Measurements from ENCODE around the gene NELL1.

Gene NELL1

GRCh38 chr11:21537980-21538379 lies 868.6 kb downstream of the NELL1 start:
- in situ Hi-C loops (cut with HindIII; ENCODE audit: low sequenced_read_pairs): no loop called here

- in situ Hi-C loops (cut with HindIII; ENCODE audit: low sequenced_read_pairs): no loop called here
These were observed 871.9 kb downstream of the NELL1 start for GRCh38 chr11:21541187-21541751.

- in situ Hi-C loops (cut with HindIII; ENCODE audit: low sequenced_read_pairs): no loop called here
These were observed 874.5 kb downstream of the NELL1 start for GRCh38 chr11:21543901-21544300.

- in situ Hi-C loops (cut with HindIII; ENCODE audit: low sequenced_read_pairs): no loop called here
These were observed 876.3 kb downstream of the NELL1 start for GRCh38 chr11:21545699-21546098.

GRCh38 chr11:21546703-21547102 lies 877.3 kb downstream of the NELL1 start:
- in situ Hi-C loops (cut with HindIII; ENCODE audit: low sequenced_read_pairs): no loop called here

- in situ Hi-C loops (cut with HindIII; ENCODE audit: low sequenced_read_pairs): no loop called here
These were observed 883.5 kb downstream of the NELL1 start for GRCh38 chr11:21552911-21553310.

- in situ Hi-C loops (cut with HindIII; ENCODE audit: low sequenced_read_pairs): no loop called here
These were observed 884.4 kb downstream of the NELL1 start for GRCh38 chr11:21553795-21554194.

GRCh38 chr11:21554284-21554683 lies 884.9 kb downstream of the NELL1 start:
- in situ Hi-C loops (cut with HindIII; ENCODE audit: low sequenced_read_pairs): no loop called here

- in situ Hi-C loops (cut with HindIII; ENCODE audit: low sequenced_read_pairs): no loop called here
These were observed 887.5 kb downstream of the NELL1 start for GRCh38 chr11:21556926-21557325.

GRCh38 chr11:21560466-21560975 lies 891.1 kb downstream of the NELL1 start:
- in situ Hi-C loops (cut with HindIII; ENCODE audit: low sequenced_read_pairs): no loop called here

- in situ Hi-C loops (cut with HindIII; ENCODE audit: low sequenced_read_pairs): no loop called here
These were observed 892.2 kb downstream of the NELL1 start for GRCh38 chr11:21561581-21561980.

- in situ Hi-C loops (cut with HindIII; ENCODE audit: low sequenced_read_pairs): no loop called here
These were observed 894.7 kb downstream of the NELL1 start for GRCh38 chr11:21564095-21564494.

GRCh38 chr11:21564833-21565682 lies 895.7 kb downstream of the NELL1 start:
- in situ Hi-C loops (cut with HindIII; ENCODE audit: low sequenced_read_pairs): no loop called here

- in situ Hi-C loops (cut with HindIII; ENCODE audit: low sequenced_read_pairs): no loop called here
These were observed 897.2 kb downstream of the NELL1 start for GRCh38 chr11:21566521-21567117.

GRCh38 chr11:21567645-21568290 lies 898.4 kb downstream of the NELL1 start:
- in situ Hi-C loops (cut with HindIII; ENCODE audit: low sequenced_read_pairs): no loop called here

GRCh38 chr11:21572210-21572609 lies 902.8 kb downstream of the NELL1 start:
- in situ Hi-C loops (cut with HindIII; ENCODE audit: low sequenced_read_pairs): no loop called here

GRCh38 chr11:21582791-21583190 lies 913.4 kb downstream of the NELL1 start:
- in situ Hi-C loops (cut with HindIII; ENCODE audit: low sequenced_read_pairs): no loop called here

GRCh38 chr11:21588754-21589153 lies 919.4 kb downstream of the NELL1 start:
- in situ Hi-C loops (cut with HindIII; ENCODE audit: low sequenced_read_pairs): no loop called here

GRCh38 chr11:21602699-21603098 lies 933.3 kb downstream of the NELL1 start:
- in situ Hi-C loops (cut with HindIII; ENCODE audit: low sequenced_read_pairs): no loop called here

- in situ Hi-C loops (cut with HindIII; ENCODE audit: low sequenced_read_pairs): no loop called here
These were observed 934.5 kb downstream of the NELL1 start for GRCh38 chr11:21603886-21604285.

- in situ Hi-C loops (cut with HindIII; ENCODE audit: low sequenced_read_pairs): no loop called here
These were observed 935.2 kb downstream of the NELL1 start for GRCh38 chr11:21604564-21604963.
